IMR-90 (cell line): Measurements from ENCODE around the gene FMN1. TPM values are rescaled to one million over a fixed set of nuclear protein-coding genes. Genes with fewer than 3 reads are reported as not detected.

ENCODE experiments used
- ATAC-seq: fragments of 200-7000 bp; cut with Tn5 transposase; 2 replicates; pipeline ENCODE4 v1.9.1; 2020; ENCODE audit warnings: low read depth, mild to moderate bottlenecking, moderate library complexity
- BruUV-seq: library from RNA; stranded (reverse); fragments of 400-500 nt; replicated peaks from 2 replicates; lab custom pipeline; 2021; lab: Mats Ljungman, UMichigan
- CTCF ChIA-PET: fragments of 300-600 bp; formaldehyde crosslinking; extraction: SDS; loops from one replicate; lab custom pipeline; 2021; ENCODE audit warnings: antibody characterized with exemption; lab: Yijun Ruan, JAX
- POLR2A ChIA-PET: fragments of 300-600 bp; sonication (Branson Sonifier 250); formaldehyde crosslinking; loops from one replicate; lab custom pipeline; 2022; ENCODE audit warnings: antibody characterized with exemption; ENCODE audit not compliant: unreplicated experiment; lab: Charles Lee
- DNase-seq: peaks from one replicate; pipeline ENCODE4 v3.0.0; 2013
- H2AFZ ChIP-seq: replicated peaks from 2 replicates; pipeline ENCODE3; 2013; ENCODE audit warnings: low read length, mild to moderate bottlenecking; ENCODE audit not compliant: poor library complexity
- H2AK5ac ChIP-seq: 2 replicates; pipeline ENCODE4 v1.6.1; 2013; ENCODE audit warnings: low read depth, low read length, inconsistent platforms
- H2AK9ac ChIP-seq: replicated peaks from 2 replicates; pipeline ENCODE3; 2013; ENCODE audit warnings: mild to moderate bottlenecking, low read depth, low read length, moderate library complexity; ENCODE audit not compliant: poor library complexity
- H2BK120ac ChIP-seq: 2 replicates; pipeline ENCODE4 v1.6.1; 2013; ENCODE audit warnings: low read depth, low read length, inconsistent platforms
- H2BK15ac ChIP-seq: 3 replicates; pipeline ENCODE4 v1.6.1; 2013; ENCODE audit warnings: low read depth, low read length, inconsistent platforms
- H2BK20ac ChIP-seq: 2 replicates; pipeline ENCODE4 v1.6.1; 2013; ENCODE audit warnings: low read depth, mild to moderate bottlenecking, inconsistent platforms, low read length, moderate library complexity
- H2BK5ac ChIP-seq: 2 replicates; pipeline ENCODE4 v1.6.1; 2013; ENCODE audit warnings: mild to moderate bottlenecking, low read depth, low read length, inconsistent platforms; ENCODE audit not compliant: poor library complexity, severe bottlenecking
- H3K14ac ChIP-seq: replicated peaks from 2 replicates; pipeline ENCODE4 v1.6.1; 2013; ENCODE audit warnings: low read depth, low read length, inconsistent platforms
- H3K18ac ChIP-seq: 2 replicates; pipeline ENCODE4 v1.6.1; 2013; ENCODE audit warnings: low read depth, low read length, control low read depth
- H3K23ac ChIP-seq: 2 replicates; pipeline ENCODE4 v1.6.1; 2013; ENCODE audit warnings: low read depth, low read length, inconsistent platforms
- H3K27ac ChIP-seq: 2 replicates; pipeline ENCODE4 v1.5.1; 2013; ENCODE audit warnings: mild to moderate bottlenecking, control low read depth, low read length; ENCODE audit not compliant: insufficient read depth
- H3K27me3 ChIP-seq: 2 replicates; pipeline ENCODE4 v1.6.1; 2013; ENCODE audit warnings: low read length; ENCODE audit not compliant: control insufficient read depth, insufficient read depth
- H3K36me3 ChIP-seq: 2 replicates; pipeline ENCODE4 v1.6.1; 2013; ENCODE audit warnings: low read length, mixed read lengths; ENCODE audit not compliant: control insufficient read depth, insufficient read depth
- H3K4ac ChIP-seq: 2 replicates; pipeline ENCODE4 v1.6.1; 2013; ENCODE audit warnings: low read depth, low read length, inconsistent platforms
- H3K4me1 ChIP-seq: 2 replicates; pipeline ENCODE4 v1.6.1; 2013; ENCODE audit warnings: low read length, mixed read lengths; ENCODE audit not compliant: control insufficient read depth, insufficient read depth
- H3K4me2 ChIP-seq: 2 replicates; pipeline ENCODE4 v1.6.1; 2013; ENCODE audit warnings: low read depth, mild to moderate bottlenecking, control low read depth, low read length, moderate library complexity
- H3K4me3 ChIP-seq: 2 replicates; pipeline ENCODE4 v1.5.1; 2013; ENCODE audit warnings: low read depth, mild to moderate bottlenecking, control low read depth, low read length, moderate library complexity; ENCODE audit not compliant: insufficient read depth
- H3K56ac ChIP-seq: 2 replicates; pipeline ENCODE4 v1.6.1; 2013; ENCODE audit warnings: low read length, inconsistent platforms; ENCODE audit not compliant: insufficient read depth; ENCODE audit errors: extremely low read depth
- H3K79me1 ChIP-seq, 2 experiments: 2 replicates each; pipeline ENCODE4 v1.6.1; 2013; ENCODE audit warnings: low read length in 2 of 2, inconsistent platforms in 1 of 2, low read depth in 1 of 2
- H3K9ac ChIP-seq: 2 replicates; pipeline ENCODE4 v1.6.1; 2013; ENCODE audit warnings: low read depth, low read length, control low read depth
- H3K9me1 ChIP-seq: 2 replicates; pipeline ENCODE4 v1.6.1; 2013; ENCODE audit warnings: low read length, inconsistent platforms; ENCODE audit not compliant: insufficient read depth
- H3K9me3 ChIP-seq: 2 replicates; pipeline ENCODE4 v1.6.1; 2013; ENCODE audit warnings: low read length; ENCODE audit not compliant: control insufficient read depth, insufficient read depth
- H4K20me1 ChIP-seq: 2 replicates; pipeline ENCODE4 v1.6.1; 2013; ENCODE audit warnings: low read length, inconsistent platforms; ENCODE audit not compliant: insufficient read depth
- H4K5ac ChIP-seq: 2 replicates; pipeline ENCODE4 v1.6.1; 2013; ENCODE audit warnings: mild to moderate bottlenecking, low read depth, low read length, control low read depth
- H4K8ac ChIP-seq, 2 experiments: 2 replicates each; pipeline ENCODE4 v1.6.1; 2013; ENCODE audit warnings: low read depth in 2 of 2, low read length in 2 of 2, control low read depth in 1 of 2, inconsistent platforms in 1 of 2
- H4K91ac ChIP-seq: 2 replicates; pipeline ENCODE4 v1.6.1; 2013; ENCODE audit warnings: low read depth, low read length, inconsistent platforms; ENCODE audit not compliant: insufficient read depth
- CEBPB ChIP-seq: IDR thresholded peaks from 2 replicates; pipeline ENCODE4 v1.6.1; 2012; ENCODE audit warnings: low read depth, low read length, improper control_type of control experiment
- CHD1 ChIP-seq: IDR thresholded peaks from 2 replicates; pipeline ENCODE4 v1.6.1; 2012; ENCODE audit warnings: low read depth, low read length, improper control_type of control experiment
- MAZ ChIP-seq: IDR thresholded peaks from 2 replicates; pipeline ENCODE4 v1.6.1; 2012; ENCODE audit warnings: low read depth, mild to moderate bottlenecking, low read length, improper control_type of control experiment, moderate library complexity, borderline replicate concordance
- POLR2A ChIP-seq: IDR thresholded peaks from 2 replicates; pipeline ENCODE4 v1.6.1; 2012; ENCODE audit warnings: mild to moderate bottlenecking, low read depth, low read length
- RAD21 ChIP-seq: IDR thresholded peaks from 2 replicates; pipeline ENCODE4 v1.6.1; 2012; ENCODE audit warnings: low read length, improper control_type of control experiment
- RCOR1 ChIP-seq: IDR thresholded peaks from 2 replicates; pipeline ENCODE4 v1.6.1; 2012; ENCODE audit warnings: mild to moderate bottlenecking, low read length, improper control_type of control experiment; ENCODE audit not compliant: insufficient replicate concordance
- RFX5 ChIP-seq: IDR thresholded peaks from 2 replicates; pipeline ENCODE4 v1.8.0; 2012; ENCODE audit warnings: low read depth, mild to moderate bottlenecking, low read length, moderate library complexity
- USF2 ChIP-seq: fragments of 150-350 bp; IDR thresholded peaks from 2 replicates; pipeline ENCODE4 v1.6.1; 2017; ENCODE audit warnings: mild to moderate bottlenecking, antibody characterized with exemption, low read length, low read depth
- WGBS, 2 experiments: methylation state at CpG; one replicate each; pipeline versions ENCODE4 v1.1.5 to v1.1.7; 2013; ENCODE audit warnings: missing lambda C conversion rate in 2 of 2; ENCODE audit not compliant: insufficient read length in 1 of 2; ENCODE audit errors: extremely low coverage in 2 of 2; 5-methylcytosine and 5-hydroxymethylcytosine counted together
- dilution Hi-C: fragments of 300-500 bp; cut with HindIII; formaldehyde crosslinking; loops from one replicate; pipeline ENCODE4 v1.14.3; 2018; ENCODE audit warnings: low sequenced_read_pairs; ENCODE audit not compliant: unreplicated experiment
- in situ Hi-C: fragments of 300-500 bp; cut with MboI; formaldehyde crosslinking; loops from 3 replicates; pipeline ENCODE4 v1.14.3; 2019; ENCODE audit warnings: low sequenced_read_pairs, inconsistent platforms, mixed read lengths
- intact Hi-C: fragments of 100-400 bp; cut with micrococcal nuclease; formaldehyde crosslinking; loops from 2 replicates; pipeline ENCODE4 v1.10.0; 2022
- polyA plus RNA-seq, 3 experiments: library from polyadenylated mRNA; depleted of rRNA; stranded (reverse); fragments of >200 nt; gene quantifications; 2 replicates each; pipeline ENCODE4 v1.2.3, GENCODE V29; 2012; ENCODE audit warnings: low replicate concordance in 1 of 3
- total RNA-seq: library from RNA; depleted of rRNA; stranded (reverse); fragments of >200 nt; gene quantifications from 2 replicates; pipeline ENCODE4 v1.2.3, GENCODE V29; 2012

Gene FMN1
- total and polyA plus RNA-seq, 2 of the 4 experiments (the other 2 are of a cell fraction) = 7.3 to 17.6 TPM

DNA sequence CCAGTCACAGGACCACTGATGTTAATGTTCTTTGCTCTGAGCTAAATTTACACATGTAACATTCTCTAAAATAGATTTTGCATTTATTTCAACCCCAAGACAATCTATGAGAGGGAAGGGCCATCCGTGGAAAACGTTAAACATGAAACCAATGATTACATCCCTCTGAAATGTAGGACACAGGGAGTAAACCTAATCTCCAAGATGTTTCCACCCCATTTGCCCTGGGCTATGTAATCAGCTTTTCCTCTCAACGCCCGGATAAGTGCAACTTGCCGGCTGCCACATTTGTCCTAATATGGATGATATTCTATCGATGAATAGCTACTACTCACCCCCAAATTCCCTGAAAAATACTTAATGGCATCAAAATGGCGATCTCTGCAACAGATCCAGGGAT lies 6.4 kb upstream of the FMN1 start:
- no peak overlapping the region for H3K4me2 ChIP-seq
- H2AK5ac ChIP-seq = no peak overlapping the region
- no peak overlapping the region for H3K4ac ChIP-seq
- H3K18ac ChIP-seq = no peak overlapping the region
- H2BK5ac ChIP-seq = no peak overlapping the region
- H3K79me1 ChIP-seq = no peaks in the 10 kb centered on the region
- H3K9me3 ChIP-seq = no peaks in the 10 kb centered on the region
- intact Hi-C loops (no loop called here), in situ Hi-C loops (no loop called here), dilution Hi-C loops (no loop called here)
- no peak overlapping the region for H2AFZ ChIP-seq
- H3K27ac ChIP-seq = no peak overlapping the region
- H3K27me3 ChIP-seq = peaks cover 31% of the 10 kb centered on the region
- BruUV-seq = no TSS peak
- no peak overlapping the region for H3K4me3 ChIP-seq
- no peaks in the 10 kb centered on the region for H4K20me1 ChIP-seq
- CTCF ChIA-PET = interaction anchor here (1.1 kb wide), 1 partner anchor 16 kb away, joined by 3 read pairs; no protein-coding TSS in a partner anchor
- no peak overlapping the region for H2BK15ac ChIP-seq
- H3K9me1 ChIP-seq = no peaks in the 10 kb centered on the region
- ATAC-seq = no peak
- H3K56ac ChIP-seq = no peak overlapping the region
- no peaks in the 10 kb centered on the region for H3K4me1 ChIP-seq
- no peak overlapping the region for H4K5ac ChIP-seq
- WGBS, 2 experiments = no CpG with 5 or more reads among the region's 7 CpGs
- POLR2A ChIA-PET = no interaction called here
- H3K23ac ChIP-seq = no peak overlapping the region
- no peak overlapping the region for H3K9ac ChIP-seq
- no peak for TF ChIP-seq RAD21
- TF ChIP-seq CEBPB = no peak
- no peak for TF ChIP-seq POLR2A
- no peak for TF ChIP-seq CHD1
- TF ChIP-seq RFX5 = no peak
- TF ChIP-seq MAZ = no peak
- no peak for TF ChIP-seq RCOR1
- TF ChIP-seq USF2 = no peak
- no peak for DNase-seq
- no peaks in the 10 kb centered on the region for H3K36me3 ChIP-seq
- H3K14ac ChIP-seq = no peak overlapping the region
- H2AK9ac ChIP-seq = no peak overlapping the region
- no peak overlapping the region for H4K8ac ChIP-seq
- H4K91ac ChIP-seq = no peak overlapping the region
- no peak overlapping the region for H2BK120ac ChIP-seq
- H2BK20ac ChIP-seq = no peak overlapping the region
